Measurements from ENCODE around the gene SOHLH2.

Gene SOHLH2

GRCh38 chr13:36214163-36214921, at the start of gene SOHLH2:
Gene SOHLH2, minus strand, starts transcription at chr13:36214556. Its CDS starts 30 bp downstream, at chr13:36214526.
- no peak for FAIRE-seq

GRCh38 chr13:36261976-36262375, 47.6 kb upstream of the SOHLH2 start:
- FAIRE-seq, result no peak

- no peak for FAIRE-seq
Measured at GRCh38 chr13:36261011-36261410, 46.7 kb upstream of the SOHLH2 start.

- FAIRE-seq, result no peak
Measured at GRCh38 chr13:36259361-36260137, 45.2 kb upstream of the SOHLH2 start.

GRCh38 chr13:36258831-36259230, 44.5 kb upstream of the SOHLH2 start:
- no peak for FAIRE-seq

- no peak for FAIRE-seq
Measured at GRCh38 chr13:36251526-36251925, 37.2 kb upstream of the SOHLH2 start.

GRCh38 chr13:36251017-36251416, 36.7 kb upstream of the SOHLH2 start:
- FAIRE-seq, result no peak

- no peak for FAIRE-seq
Measured at GRCh38 chr13:36248700-36249099, 34.3 kb upstream of the SOHLH2 start.

- FAIRE-seq, result no peak
Measured at GRCh38 chr13:36244990-36245389, 30.6 kb upstream of the SOHLH2 start.

GRCh38 chr13:36244073-36244472, 29.7 kb upstream of the SOHLH2 start:
- no peak for FAIRE-seq

- FAIRE-seq, result no peak
Measured at GRCh38 chr13:36242761-36243160, 28.4 kb upstream of the SOHLH2 start.

- FAIRE-seq, result no peak
Measured at GRCh38 chr13:36231236-36231635, 16.9 kb upstream of the SOHLH2 start.

GRCh38 chr13:36224730-36225129, 10.4 kb upstream of the SOHLH2 start:
- FAIRE-seq, result no peak

GRCh38 chr13:36219883-36220282, 5.5 kb upstream of the SOHLH2 start:
- FAIRE-seq, result no peak

- no peak for FAIRE-seq
Measured at GRCh38 chr13:36217456-36217855, 3.1 kb upstream of the SOHLH2 start.

- no peak for FAIRE-seq
Measured at GRCh38 chr13:36212789-36213188, 1.6 kb downstream of the SOHLH2 start.

- no peak for FAIRE-seq
Measured at GRCh38 chr13:36211567-36211966, 2.8 kb downstream of the SOHLH2 start.

GRCh38 chr13:36210738-36211137, 3.6 kb downstream of the SOHLH2 start:
- FAIRE-seq, result no peak

GRCh38 chr13:36207672-36208071, 6.7 kb downstream of the SOHLH2 start:
- FAIRE-seq, result no peak

- no peak for FAIRE-seq
Measured at GRCh38 chr13:36193151-36193855, 21.1 kb downstream of the SOHLH2 start.

- no peak for FAIRE-seq
Measured at GRCh38 chr13:36192166-36192565, 22.2 kb downstream of the SOHLH2 start.

- FAIRE-seq, result no peak
Measured at GRCh38 chr13:36190771-36191170, 23.6 kb downstream of the SOHLH2 start.

- FAIRE-seq, result no peak
Measured at GRCh38 chr13:36188441-36188840, 25.9 kb downstream of the SOHLH2 start.

GRCh38 chr13:36183901-36184300, 30.5 kb downstream of the SOHLH2 start:
- no peak for FAIRE-seq
